HG03571 (cell line): Measurements from ENCODE around the gene KIF3B.
"Not testable (repeated sequence)": the region's sequence is repeated elsewhere in the genome, so short reads cannot be mapped to it uniquely, and the experiment has no call there.

ENCODE experiments used
- ATAC-seq: cut with Tn5 transposase; IDR thresholded peaks from one replicate; pipeline ENCODE4 v1.9.1; 2021; ENCODE audit not compliant: unreplicated experiment

The KIF3B gene

DNA sequence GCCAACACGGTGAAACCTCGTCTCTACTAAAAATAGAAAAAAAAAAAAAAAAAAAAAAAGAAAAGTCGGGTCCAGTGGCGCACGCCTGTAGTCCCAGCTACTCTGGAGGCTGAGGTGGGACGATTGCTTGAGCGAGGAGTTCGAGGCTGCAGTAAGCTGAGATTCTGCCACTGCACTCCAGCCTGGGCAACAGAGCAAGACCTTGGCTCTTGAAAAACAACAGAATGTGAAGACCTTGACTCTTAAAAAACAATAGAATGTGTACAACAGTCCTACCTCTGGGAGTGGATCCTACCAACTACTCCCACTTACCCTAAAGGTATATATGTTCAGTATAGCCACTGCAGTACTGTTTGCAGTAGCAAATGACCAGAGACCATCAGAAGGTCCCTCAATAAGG, 15.1 kb downstream of the KIF3B start:
- ATAC-seq = no peak

DNA sequence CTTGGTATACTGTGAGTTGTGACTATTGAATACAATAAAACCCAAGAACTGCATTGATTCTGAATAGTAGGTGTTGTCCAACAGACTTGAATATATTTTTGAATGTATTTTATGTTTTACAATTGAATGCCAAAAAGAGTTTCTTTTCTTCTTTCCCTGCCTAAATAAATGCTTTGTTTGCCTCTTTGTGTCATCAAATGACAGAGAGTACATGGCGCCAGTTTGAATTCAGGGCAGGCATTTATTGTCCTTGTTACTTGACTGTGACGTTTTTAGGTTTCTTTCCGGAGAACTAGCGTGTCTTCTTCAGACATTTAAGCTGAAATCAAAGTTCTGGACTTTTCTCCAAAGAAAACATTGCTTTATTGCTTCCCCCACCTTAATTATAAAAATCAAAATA, 16.6 kb downstream of the KIF3B start:
- ATAC-seq = no peak

DNA sequence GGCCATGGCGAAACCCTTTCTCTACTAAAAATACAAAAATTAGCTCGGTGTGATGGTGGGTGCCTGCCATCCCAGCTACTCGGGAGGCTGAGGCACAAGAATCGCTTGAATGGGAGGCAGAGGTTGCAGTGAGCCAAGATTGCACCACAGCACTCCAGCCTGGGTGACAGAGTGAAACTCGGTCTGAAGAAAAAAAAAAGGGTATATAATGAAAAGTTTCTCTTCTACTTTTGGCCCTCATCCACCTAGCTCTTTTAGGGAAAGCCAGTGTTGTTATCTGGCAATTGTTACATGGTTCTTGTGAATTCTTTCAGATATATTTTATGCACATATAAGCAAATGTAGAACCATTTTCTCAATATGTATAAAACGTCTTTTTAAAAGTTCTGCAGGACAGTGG, 19.0 kb downstream of the KIF3B start:
- no peak for ATAC-seq

DNA sequence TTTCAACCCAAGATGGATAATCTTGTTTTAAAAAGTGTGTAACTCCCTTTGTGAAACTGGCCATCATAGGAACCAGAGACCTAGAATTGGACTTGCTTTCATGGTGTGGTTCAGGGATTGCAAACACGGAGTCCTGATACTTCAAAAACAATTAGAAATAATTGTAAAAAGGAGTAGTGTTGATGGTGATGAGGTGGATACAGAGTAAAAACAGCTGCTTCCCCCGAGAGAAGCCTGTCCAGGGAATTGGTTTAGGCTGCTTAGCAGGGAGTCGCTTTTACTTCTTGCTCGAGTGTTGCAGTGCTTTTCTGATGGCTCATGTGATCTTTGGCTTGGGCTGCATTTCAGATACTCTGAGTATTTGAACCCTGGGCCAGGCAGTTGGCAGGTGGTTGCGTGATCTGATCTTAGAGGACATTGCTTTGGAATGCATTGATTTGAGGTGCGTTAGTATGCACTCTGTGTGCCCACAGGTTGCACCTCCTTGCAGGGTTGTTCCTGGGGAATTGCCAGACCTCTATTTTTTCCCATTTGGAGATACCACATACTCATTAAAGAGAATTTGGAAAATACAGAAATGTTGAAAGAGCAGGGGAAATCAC, 19.5 kb downstream of the KIF3B start:
- ATAC-seq = no peak

DNA sequence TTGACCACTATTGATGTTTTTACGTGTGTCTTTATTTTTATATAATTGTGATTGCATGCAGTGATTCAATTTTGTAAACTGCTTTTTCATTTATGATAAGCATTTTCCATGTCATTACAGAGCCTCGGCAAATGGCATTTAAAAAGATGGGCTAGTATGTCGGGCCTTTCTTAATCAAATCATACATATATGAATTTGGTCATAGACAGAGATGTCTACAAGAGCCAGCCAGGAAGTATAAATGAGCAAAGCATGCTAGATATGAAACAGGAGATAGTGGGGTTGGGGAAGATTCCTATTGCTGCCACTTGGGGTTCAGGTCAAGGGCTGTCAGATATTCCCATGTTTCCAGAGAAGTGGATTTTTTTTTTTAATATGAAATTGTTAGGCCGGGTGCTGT, 20.0 kb downstream of the KIF3B start:
- ATAC-seq = no peak

DNA sequence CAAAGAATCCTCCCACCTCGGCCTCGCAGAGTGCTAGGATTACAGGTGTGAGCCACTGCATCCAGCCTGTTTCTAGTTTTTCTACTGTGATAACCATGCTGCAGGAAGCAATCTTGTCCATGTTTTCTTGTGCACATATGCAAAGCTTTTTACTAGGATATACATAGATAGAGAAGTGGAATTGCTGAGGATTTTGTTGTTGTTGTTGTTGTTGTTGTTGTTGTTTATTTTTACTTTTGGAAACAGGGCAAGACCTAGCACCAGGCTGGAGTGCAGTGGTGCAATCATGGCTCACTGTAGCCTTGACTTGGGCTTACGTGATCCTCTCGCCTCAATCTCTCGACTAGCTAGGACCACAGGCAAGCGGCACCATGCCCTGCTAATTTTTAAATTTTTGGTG, 23.2 kb downstream of the KIF3B start:
- no peak for ATAC-seq

DNA sequence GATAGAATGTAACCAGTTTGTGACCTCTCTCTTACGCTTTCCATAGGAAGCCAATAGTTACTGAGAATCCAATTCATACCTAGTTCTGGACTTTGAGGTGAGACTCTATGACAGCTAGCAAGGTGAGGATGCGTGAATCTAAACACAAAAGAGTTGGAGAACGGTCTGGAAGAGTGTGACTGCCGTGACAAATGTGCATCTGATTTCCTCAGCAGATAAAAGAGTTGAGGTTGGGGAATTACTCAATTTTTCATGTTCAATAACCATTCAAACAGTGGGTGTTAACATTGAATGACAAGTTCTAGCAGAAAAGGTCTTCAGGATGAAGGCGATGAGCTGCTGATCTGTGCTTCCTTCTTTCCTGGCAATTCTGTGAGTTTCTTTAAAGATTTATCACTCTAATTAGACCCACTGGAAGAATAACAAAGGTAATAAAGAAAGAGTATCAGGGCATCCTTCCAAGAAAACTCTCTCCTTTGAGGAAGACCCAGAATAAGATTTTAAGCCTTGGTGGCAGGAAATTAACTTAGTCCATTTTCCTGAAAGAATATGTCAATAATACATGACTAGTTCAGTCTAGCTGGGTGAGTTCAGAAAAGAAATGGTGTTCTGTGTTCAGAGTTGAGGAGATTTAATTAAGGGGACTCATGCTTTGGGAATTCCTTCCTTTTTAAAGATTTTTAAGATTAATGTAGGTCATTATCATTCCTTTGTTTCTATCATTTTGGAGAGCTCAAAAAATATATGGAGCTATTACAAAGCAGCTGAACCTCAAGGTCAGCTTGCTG, 24.5 kb downstream of the KIF3B start:
- no peak for ATAC-seq

DNA sequence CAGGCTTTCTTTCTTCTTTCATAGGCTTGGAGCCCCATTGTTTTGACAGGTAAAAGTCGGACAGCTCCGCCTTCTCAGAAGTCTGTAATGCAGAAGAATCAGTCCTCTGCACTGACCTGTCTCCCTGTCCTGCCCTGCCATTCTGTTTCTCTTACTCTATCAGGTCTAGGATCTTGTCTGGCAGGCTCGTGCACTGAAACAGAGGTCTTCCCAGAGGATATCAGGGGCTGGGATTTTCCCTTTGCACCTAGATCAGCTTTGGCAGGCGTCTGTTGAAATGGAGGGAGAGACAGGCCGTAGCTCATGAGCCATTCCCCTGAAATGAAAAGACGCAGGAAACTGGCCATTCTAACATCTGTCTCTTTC, 25.0 kb downstream of the KIF3B start:
- ATAC-seq = no peak

DNA sequence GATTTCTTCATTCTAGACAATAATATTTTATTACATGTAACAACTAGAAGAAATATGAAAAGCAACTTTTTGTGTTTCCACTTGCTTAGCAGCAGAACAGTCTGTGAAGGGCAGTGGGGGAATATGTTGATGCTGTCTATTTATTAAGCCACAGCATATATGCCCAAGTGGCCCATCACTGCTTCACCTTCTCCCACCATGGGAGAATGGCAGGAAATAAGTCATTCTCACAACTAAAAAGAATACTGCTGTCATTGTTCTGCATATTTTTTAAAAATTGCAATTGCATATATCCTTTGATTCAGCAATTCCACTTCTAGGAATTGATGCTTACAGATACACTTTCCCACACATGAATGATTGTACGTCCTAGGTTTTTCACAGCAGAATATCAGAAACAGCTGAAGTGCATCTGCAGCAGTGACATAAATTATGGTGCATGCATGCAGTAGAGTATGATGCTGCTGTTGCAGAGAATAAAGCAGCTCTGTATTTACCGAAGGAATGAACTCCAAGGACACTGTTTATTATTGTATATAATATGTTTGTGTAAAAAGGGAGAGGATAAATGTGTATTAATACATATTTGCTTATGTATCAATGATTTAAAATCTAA, 26.8 kb downstream of the KIF3B start:
- ATAC-seq = no peak

DNA sequence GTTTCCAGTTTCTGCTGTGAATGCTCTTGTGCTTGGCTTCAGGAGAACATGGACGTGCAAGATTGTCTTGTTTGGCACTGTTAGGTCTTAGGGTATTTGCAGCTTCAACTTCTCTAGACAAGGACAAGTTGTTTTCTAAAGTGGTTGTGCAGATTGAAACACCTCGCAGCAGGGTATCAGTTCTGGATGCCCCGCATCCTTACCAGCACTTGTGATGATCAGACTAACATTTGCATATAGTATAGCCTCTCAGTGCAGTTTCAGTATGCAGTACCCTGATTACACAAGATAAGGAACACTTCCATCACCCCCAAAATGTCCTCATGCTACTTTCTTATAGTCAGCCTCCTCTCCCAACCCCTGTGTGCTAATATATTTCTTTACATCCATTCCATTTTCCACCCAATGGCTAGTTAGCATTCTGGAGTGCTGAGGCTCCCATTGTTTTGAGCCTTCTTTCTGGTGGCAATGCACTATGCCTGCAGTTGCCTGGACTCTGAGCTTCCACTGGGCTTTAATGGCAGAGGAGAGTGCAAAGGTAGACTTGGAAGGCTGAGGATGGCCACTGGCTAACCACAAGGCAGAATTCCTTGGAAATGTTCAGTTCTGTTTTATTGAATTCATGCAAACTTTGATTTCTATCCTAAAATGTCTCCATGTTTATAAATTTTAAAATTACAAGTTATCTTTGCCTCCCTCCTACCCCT, 35.4 kb downstream of the KIF3B start:
- ATAC-seq = no peak

DNA sequence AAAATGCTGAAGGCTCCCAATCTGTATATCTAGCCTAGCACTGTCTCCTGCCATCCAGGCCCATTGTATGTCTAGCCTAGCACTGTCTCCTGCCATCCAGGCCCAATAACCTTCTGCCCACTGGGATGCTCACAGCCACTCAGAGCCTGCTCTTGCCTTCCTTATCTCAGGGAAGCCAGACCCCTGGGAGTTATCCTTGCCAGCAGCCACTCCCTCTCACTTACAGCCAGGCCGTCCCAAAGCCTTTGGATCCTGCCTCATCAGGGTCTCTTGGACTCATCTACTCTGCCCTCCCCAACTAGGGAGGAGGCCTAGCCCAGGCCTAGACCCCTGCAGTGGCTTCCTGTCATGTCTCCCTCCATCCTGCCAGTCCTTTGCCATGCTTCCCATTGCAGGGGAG, 37.3 kb downstream of the KIF3B start:
- no peak for ATAC-seq

DNA sequence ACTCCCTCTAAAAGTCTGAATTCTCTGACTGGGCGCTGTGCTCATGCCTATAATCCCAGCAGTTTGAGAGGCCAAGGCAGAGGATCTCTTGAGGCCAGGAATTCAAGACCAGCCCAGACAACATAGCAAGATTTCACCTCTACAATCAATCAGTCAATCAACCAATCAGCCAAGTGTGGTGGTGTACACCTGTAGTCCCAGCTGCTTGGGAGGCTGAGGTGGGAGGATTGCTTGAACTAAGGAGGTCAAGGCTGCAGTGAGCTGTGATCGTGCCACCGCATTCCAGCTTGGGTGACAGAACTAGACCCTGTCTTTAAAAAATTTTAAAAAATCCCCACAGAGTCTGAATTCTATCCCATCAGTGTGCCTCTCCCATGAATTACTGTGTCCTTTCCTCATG, 37.9 kb downstream of the KIF3B start:
- ATAC-seq = no peak

DNA sequence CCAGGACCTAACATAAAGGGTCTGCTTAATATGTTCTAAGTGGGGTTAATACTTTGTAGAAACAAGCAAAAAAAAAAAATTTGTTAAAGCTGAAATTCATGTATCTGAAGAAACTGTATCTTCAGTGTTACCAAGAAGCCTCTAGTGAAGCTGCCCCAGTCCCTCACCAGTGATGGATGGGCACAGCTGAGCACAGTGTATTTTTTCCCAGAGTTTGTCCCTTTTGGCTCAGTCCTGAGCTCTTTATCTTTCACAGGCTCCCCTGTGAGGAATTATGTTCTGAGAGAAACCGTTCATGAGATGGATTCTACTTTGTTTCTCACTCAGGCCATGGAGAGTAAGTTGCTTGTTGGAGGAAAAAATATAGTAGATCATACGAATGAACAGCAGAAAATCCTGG, 38.4 kb downstream of the KIF3B start:
- no peak for ATAC-seq

DNA sequence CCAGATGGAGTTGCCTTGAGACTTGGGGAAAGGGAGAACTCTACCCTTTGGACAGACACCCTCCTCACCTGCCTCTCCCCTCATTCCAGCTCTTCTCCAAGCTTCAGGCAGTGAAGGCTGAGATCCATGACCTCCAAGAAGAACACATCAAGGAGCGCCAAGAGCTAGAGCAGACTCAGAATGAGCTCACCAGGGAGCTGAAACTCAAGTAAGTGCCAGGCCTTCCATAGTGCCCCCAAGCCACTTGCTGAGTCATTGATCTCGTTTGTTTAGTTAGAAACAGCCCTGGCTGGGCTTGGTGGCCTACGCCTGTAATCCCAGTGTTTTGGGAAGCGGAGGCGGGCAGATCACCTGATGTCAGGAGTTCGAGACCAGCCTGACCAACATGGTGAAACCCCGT, 39.2 kb downstream of the KIF3B start:
- ATAC-seq = no peak

DNA sequence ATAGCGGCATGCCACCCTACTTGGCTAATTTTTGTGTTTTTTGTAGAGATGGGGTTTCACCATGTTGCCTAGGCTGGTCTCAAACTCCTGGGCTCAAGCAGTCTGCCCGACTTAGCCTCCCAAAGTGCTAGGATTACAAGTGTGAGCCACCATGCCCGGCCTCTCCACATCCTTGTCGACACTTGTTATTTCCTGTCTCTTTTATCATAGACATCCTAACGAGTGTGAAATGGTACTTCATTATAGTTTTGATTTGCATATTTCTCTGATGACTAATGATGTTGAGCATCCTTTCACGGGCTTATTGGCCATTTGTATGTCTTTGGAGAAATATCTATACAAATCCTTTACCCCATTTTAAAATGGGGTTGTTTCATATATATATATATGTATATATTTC, 41.6 kb downstream of the KIF3B start:
- no peak for ATAC-seq

DNA sequence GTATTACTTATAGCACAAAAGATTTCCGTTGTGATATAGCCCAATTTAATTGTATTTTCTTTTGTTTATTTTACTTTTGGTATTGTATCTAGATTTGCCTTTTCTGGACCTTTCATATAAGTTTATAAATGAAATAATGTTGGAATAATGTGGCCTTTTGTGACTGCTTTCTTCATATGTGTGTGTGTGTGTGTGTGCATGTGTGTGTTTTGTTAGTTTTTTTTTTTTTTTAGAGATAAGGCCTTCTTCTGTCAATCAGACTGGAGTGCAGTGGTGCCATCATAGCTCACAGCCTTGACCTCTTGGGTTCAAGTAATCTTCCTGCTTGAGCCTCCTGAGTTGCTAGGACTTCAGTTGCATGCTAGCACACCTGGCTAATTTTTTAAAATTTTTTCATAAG, 42.9 kb downstream of the KIF3B start:
- no peak for ATAC-seq

DNA sequence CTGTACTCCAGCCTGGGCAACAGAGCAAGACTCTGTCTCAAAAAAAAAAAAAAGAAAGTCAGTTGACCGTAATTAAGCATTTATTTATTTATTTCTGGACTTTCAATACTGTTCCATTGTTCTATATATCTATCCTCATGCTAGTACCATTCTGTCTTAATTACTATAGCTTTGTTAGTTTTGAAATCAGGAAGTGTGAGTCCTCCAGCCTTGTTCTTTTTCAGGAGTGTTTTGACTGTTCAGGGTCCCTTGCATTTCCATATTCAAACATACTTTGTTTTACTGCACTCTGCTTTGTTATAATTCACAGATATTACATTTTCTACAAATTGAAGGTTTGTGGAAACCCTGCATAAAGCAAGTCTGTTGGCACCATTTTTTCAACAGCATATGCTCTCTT, 43.9 kb downstream of the KIF3B start:
- no peak for ATAC-seq

DNA sequence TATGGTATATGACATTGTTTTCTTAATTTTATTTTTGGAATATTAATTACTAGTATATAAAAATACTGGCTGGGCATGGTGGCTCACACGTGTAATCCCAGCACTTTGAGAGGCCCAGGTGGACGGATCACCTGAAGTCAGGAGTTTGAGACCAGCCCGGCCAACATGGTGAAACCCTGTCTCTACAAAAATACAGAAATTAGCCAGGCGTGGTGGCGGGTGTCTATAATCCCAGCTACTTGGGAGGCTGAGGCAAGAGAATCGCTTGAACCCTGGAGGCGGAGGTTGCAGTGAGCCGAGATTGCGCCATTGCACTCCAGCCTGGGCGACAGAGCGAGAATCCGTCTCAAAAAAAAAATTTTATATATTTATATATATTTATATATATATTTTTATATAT, 44.8 kb downstream of the KIF3B start:
- not testable (repeated sequence) for ATAC-seq

DNA sequence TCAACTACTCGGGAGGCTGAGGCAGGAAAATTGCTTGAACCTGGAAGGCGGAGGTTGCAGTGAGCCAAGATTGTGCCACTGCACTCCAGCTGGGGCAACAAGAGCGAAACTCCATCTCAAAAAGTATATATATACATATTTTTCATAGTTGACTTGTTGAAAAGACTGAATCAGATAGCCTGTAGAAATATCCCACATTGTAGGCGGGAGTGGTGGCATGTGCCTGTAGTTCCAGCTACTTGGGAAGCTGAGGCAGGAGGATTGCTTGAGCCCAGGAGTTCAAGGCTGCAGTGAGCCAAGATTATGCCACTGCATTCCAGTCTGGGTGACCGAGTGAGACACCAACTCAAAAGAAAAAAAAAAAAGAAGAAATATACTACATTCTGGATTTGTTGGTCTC, 46.3 kb downstream of the KIF3B start:
- ATAC-seq = not testable (repeated sequence)

DNA sequence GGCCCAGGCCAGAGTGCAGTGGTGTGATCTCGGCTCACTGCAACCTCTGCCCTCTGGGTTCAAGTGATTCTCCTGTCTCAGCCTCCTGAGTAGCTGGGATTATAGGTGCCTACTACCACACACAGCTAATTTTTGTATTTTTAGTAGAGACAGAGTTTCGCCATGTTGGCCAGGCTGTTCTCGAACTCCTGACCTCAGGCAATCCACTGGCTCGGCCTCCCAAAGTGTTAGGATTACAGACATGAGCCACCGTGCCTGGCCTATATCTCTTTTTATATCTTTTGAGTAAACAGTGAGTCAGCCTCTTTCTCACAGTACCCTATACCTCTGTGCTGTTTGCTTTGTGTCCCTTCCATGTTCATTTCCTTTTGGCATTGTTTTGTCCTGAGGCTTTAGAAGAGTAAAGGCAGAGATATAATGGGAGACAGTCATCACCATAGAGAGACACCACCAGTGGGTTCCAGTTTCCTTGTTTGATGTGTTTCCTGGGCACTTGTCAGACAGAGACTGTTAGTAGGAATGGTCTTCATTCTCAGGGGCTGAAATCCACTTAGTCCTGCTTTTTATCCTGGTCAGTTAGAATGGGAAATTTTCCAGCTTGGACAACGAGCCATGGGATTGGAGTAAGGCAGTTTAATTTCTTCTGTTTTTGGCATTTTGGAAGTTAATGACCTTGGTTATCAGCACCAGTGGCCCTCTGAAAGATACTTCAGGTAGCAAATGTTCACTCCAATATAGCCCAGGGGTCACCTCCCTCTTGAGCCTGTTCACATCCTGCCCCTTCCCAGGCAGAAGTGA, 48.5 kb downstream of the KIF3B start:
- ATAC-seq = no peak

DNA sequence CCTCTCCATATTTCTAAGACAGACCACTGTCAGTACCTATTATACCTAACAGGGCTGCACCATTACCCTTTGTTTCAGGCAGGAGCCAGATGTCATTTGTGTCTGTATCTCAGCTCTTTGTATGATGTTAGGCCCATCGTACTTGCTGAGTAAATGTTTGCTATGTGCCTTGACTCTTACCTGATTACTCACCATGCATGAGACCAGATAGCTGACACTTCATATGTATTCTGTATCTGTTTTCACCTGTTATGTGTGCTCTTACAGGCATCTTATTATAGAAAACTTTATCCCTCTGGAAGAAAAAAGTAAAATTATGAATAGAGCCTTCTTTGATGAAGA, 49.0 kb downstream of the KIF3B start:
- no peak for ATAC-seq
